Activated CD8-positive, alpha-beta T cell treated with anti-CD3 and anti-CD28 coated beads, Interleukin-2, amount 10 ng/mL, durations not matched to agents 7 days and 5 days (primary cell): Measurements from ENCODE around the gene RFLNA. TPM values are rescaled to one million over a fixed set of nuclear protein-coding genes. Genes with fewer than 3 reads are reported as not detected.

ENCODE experiments used
- ATAC-seq: fragments of 150-1000 bp; cut with Tn5 transposase; one replicate; pipeline ENCODE4 v1.10.0; 2021; ENCODE audit warnings: moderate library complexity
- CTCF ChIA-PET: fragments of 350-600 bp; sonication (Branson Sonifier 250); formaldehyde crosslinking; loops from one replicate; lab custom pipeline; 2021; ENCODE audit warnings: antibody characterized with exemption; lab: Charles Lee
- POLR2A ChIA-PET: fragments of 350-600 bp; sonication (Branson Sonifier 250); formaldehyde crosslinking; loops from one replicate; lab custom pipeline; 2021; ENCODE audit warnings: antibody characterized with exemption; lab: Charles Lee
- DNase-seq: peaks from one replicate; pipeline ENCODE4 v3.0.0-alpha.2; 2020
- H3K27ac Mint-ChIP-seq: one replicate; pipeline ENCODE4 v1.8.0; 2021; ENCODE audit warnings: mild to moderate bottlenecking, mixed read lengths
- H3K27me3 Mint-ChIP-seq: one replicate; pipeline ENCODE4 v1.8.0; 2021; ENCODE audit warnings: low read depth, mixed read lengths
- H3K36me3 Mint-ChIP-seq: one replicate; pipeline ENCODE4 v1.8.0; 2021; ENCODE audit warnings: low read depth, mixed read lengths
- H3K4me1 Mint-ChIP-seq: one replicate; pipeline ENCODE4 v1.8.0; 2021; ENCODE audit warnings: low read depth, mixed read lengths
- H3K4me3 Mint-ChIP-seq: one replicate; pipeline ENCODE4 v1.8.0; 2021; ENCODE audit warnings: mild to moderate bottlenecking, mixed read lengths
- H3K9me3 Mint-ChIP-seq: one replicate; pipeline ENCODE4 v1.8.0; 2022; ENCODE audit warnings: mixed read lengths; ENCODE audit not compliant: insufficient read depth
- total RNA-seq, 2 experiments: library from RNA; stranded (reverse); gene quantifications; one replicate each; pipeline ENCODE4 v1.2.3, GENCODE V29; 2021

RFLNA gene
- total RNA-seq, 2 experiments from 2014 or later = not detected

DNA sequence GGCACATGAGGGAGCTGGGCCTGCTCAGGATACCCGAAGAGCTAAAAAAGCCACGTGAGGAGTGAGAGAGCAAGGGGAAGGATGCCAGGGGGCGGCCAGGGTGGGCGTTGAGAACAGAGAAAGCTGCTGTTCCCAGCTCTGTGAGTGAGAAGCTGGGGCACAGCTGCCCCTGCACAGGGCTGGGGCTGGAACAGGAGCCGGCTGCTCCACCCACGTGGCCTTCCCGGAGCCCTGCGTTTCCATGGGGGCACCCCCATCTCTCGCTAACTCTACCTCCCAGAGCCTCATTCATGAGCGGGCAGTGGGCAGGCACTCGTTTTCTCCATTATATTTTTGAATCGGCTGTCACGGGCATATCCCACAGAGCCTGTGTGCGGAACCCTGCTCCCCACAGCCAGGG is 42.7 kb downstream of the RFLNA start:
- POLR2A ChIA-PET = no interaction called here
- H3K27ac Mint-ChIP-seq = no peak overlapping the region
- CTCF ChIA-PET = no interaction called here
- peaks cover 28% of the 10 kb centered on the region for H3K36me3 Mint-ChIP-seq
- no peaks in the 10 kb centered on the region for H3K9me3 Mint-ChIP-seq
- no peak for ATAC-seq
- H3K4me1 Mint-ChIP-seq = no peaks in the 10 kb centered on the region
- no peaks in the 10 kb centered on the region for H3K27me3 Mint-ChIP-seq
- H3K4me3 Mint-ChIP-seq = no peak overlapping the region
- no peak for DNase-seq

DNA sequence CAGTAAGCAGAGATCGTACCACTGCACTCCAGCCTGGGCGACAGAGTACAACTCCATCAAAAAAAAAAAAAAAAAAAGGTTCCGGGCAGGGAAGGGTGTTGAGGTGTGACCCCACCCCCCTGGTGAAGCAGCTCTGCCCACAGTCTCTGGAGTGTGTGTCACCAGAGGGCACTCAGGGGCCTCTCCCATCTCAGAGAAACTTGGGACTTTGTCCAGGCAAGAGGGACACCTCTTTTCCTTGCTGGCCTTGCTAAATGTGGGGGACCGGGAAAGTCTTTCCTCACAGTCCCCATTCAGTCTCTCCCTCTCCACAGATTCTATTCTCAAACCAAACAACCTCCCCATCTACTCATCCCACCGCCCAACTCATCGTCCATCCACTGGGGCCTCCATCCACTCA is 43.6 kb downstream of the RFLNA start:
- ChIA-PET POLR2A (no interaction called here), CTCF (no interaction called here)
- Mint-ChIP-seq H3K4me1 (no peaks in the 10 kb centered on the region), H3K27me3 (no peaks in the 10 kb centered on the region), H3K27ac (no peak overlapping the region), H3K36me3 (peaks cover 33% of the 10 kb centered on the region), H3K4me3 (no peak overlapping the region), H3K9me3 (no peaks in the 10 kb centered on the region)
- ATAC-seq (no peak), DNase-seq (no peak)

DNA sequence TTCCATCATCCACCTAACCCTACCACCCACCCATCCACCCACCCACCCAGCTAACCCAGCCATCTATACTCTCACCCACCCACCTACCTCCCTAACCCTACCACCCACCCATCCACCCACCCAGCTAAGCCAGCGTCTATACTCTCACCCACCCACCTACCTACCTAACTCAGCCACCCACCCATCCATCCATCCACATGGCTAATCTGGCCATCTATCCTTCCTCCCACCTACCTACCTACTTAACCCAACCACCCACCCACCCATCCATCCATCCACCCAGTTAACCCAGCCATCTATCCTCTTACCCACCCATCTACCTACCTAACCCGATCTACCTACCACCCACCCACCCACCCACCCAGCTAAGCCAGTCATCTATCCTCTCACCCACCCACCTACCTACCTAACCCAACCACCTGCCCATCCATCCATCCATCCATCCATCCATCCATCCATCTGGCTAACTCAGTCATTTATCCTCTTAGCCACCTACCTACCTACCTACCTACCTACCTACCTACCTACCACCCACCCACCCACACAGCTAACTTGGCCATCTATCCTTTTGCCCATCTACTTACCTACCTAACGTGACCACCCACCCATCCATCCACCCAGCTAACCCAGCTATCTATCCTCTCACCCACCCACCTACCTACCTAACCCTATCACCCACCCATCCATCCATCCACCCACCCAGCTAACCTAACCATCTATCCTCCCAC is 44.1 kb downstream of the RFLNA start:
- POLR2A ChIA-PET = no interaction called here
- no peak for DNase-seq
- Mint-ChIP-seq H3K36me3 (peaks cover 35% of the 10 kb centered on the region), H3K9me3 (no peaks in the 10 kb centered on the region), H3K4me1 (no peaks in the 10 kb centered on the region), H3K27me3 (no peaks in the 10 kb centered on the region), H3K27ac (no peak overlapping the region), H3K4me3 (no peak overlapping the region)
- ATAC-seq = no peak
- CTCF ChIA-PET = no interaction called here

- H3K27ac Mint-ChIP-seq = no peak overlapping the region
- H3K36me3 Mint-ChIP-seq = peaks cover 37% of the 10 kb centered on the region
- CTCF ChIA-PET = no interaction called here
- no peaks in the 10 kb centered on the region for H3K27me3 Mint-ChIP-seq
- H3K9me3 Mint-ChIP-seq = no peaks in the 10 kb centered on the region
- no peak overlapping the region for H3K4me3 Mint-ChIP-seq
- POLR2A ChIA-PET = no interaction called here
- H3K4me1 Mint-ChIP-seq = no peaks in the 10 kb centered on the region
- ATAC-seq = no peak
- DNase-seq = no peak
Measured at GRCh38 chr12:124340080-124340900, 45.4 kb downstream of the RFLNA start.

- Mint-ChIP-seq H3K36me3 (peaks cover 34% of the 10 kb centered on the region), H3K4me3 (no peak overlapping the region), H3K9me3 (no peaks in the 10 kb centered on the region), H3K27me3 (no peaks in the 10 kb centered on the region), H3K27ac (no peak overlapping the region), H3K4me1 (no peaks in the 10 kb centered on the region)
- DNase-seq (no peak), ATAC-seq (no peak)
- ChIA-PET POLR2A (interaction anchor here (0.6 kb wide), 1 partner anchor 218 kb away, joined by 3 read pairs; no protein-coding TSS in a partner anchor), CTCF (no interaction called here)
Measured at GRCh38 chr12:124341645-124342069, 46.8 kb downstream of the RFLNA start.

GRCh38 chr12:124344022-124344421 is 49.1 kb downstream of the RFLNA start:
- POLR2A ChIA-PET = interaction anchor here (0.5 kb wide), 1 partner anchor 421 kb away, joined by 3 read pairs; no protein-coding TSS in a partner anchor
- Mint-ChIP-seq H3K36me3 (peaks cover 32% of the 10 kb centered on the region), H3K4me1 (no peaks in the 10 kb centered on the region), H3K9me3 (no peaks in the 10 kb centered on the region), H3K4me3 (no peak overlapping the region), H3K27me3 (no peaks in the 10 kb centered on the region), H3K27ac (no peak overlapping the region)
- CTCF ChIA-PET = no interaction called here
- ATAC-seq (no peak), DNase-seq (no peak)

GRCh38 chr12:124344526-124344925 is 49.6 kb downstream of the RFLNA start:
- H3K4me1 Mint-ChIP-seq = no peaks in the 10 kb centered on the region
- ChIA-PET POLR2A (no interaction called here), CTCF (no interaction called here)
- H3K4me3 Mint-ChIP-seq = no peak overlapping the region
- ATAC-seq (no peak), DNase-seq (no peak)
- H3K36me3 Mint-ChIP-seq = peaks cover 32% of the 10 kb centered on the region
- H3K27me3 Mint-ChIP-seq = no peaks in the 10 kb centered on the region
- H3K9me3 Mint-ChIP-seq = no peaks in the 10 kb centered on the region
- H3K27ac Mint-ChIP-seq = no peak overlapping the region

DNA sequence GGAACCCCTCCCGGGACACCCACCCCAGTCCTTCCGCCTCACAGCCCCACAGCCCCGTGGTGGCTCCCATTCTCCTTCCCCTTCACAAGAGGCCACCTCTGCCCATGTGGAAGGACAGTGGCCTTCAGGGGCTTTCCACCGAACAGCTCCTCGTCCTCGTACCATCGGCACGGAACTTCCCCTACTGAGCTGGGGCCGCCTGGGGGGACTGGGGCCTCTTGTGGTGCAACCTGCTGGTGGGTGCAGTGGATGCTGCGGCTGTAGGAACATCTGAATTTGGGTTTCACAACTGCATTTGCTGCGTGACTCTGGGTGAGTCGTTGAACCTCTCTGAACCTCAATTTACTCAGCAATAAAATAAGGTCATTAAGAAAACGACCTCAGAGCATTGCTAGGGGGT is 50.9 kb downstream of the RFLNA start:
- ChIA-PET POLR2A (no interaction called here), CTCF (interaction anchor here (0.7 kb wide), 1 partner anchor 420 kb away, joined by 3 read pairs; no protein-coding TSS in a partner anchor)
- H3K9me3 Mint-ChIP-seq = no peaks in the 10 kb centered on the region
- ATAC-seq (no peak), DNase-seq (no peak)
- no peak overlapping the region for H3K4me3 Mint-ChIP-seq
- H3K4me1 Mint-ChIP-seq = no peaks in the 10 kb centered on the region
- H3K27me3 Mint-ChIP-seq = no peaks in the 10 kb centered on the region
- no peak overlapping the region for H3K27ac Mint-ChIP-seq
- H3K36me3 Mint-ChIP-seq = peaks cover 35% of the 10 kb centered on the region

DNA sequence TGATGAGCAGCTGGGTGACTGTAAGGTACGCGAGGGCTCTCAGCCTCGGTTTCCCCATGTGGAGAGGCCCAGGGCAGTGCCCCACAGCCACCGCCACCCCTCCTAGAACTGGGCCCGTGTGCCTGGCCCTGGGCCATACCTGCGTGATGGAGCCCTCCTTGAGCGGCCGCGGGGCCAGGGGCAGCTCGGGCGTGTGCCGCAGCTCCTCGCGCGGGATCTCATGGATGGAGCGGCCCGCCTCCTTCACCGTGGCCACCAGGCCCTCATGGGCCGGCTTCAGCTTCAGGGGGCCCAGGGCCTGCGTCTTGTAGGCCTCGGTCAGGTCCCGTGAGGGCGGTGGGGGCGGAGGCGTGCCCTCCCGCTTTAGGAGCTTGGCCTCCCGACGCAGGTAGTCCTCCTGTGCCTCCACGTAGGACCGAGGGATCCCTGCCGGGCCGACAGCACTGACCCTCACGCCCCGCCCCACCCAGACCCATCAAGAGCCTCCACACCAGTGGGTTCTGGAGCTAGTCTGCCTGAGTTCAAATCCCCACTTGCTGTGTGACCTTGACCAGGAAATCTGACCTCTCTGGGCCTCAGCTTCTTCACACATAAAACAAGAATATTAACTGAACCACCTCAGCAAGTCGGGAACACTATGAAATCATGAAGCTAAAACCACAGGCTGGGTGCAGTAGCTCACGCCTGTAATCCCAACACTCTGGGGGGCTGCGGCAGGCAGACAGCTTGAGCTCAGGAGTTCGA is 51.7 kb downstream of the RFLNA start:
- ChIA-PET CTCF (interaction anchor here (0.7 to 1.1 kb wide), 3 partner anchors 11 to 419 kb away, joined by 3 read pairs; no protein-coding TSS in a partner anchor), POLR2A (no interaction called here)
- no peak overlapping the region for H3K4me3 Mint-ChIP-seq
- H3K27me3 Mint-ChIP-seq = no peaks in the 10 kb centered on the region
- peaks cover 33% of the 10 kb centered on the region for H3K36me3 Mint-ChIP-seq
- no peak overlapping the region for H3K27ac Mint-ChIP-seq
- DNase-seq (no peak), ATAC-seq (no peak)
- no peaks in the 10 kb centered on the region for H3K4me1 Mint-ChIP-seq
- no peaks in the 10 kb centered on the region for H3K9me3 Mint-ChIP-seq

DNA sequence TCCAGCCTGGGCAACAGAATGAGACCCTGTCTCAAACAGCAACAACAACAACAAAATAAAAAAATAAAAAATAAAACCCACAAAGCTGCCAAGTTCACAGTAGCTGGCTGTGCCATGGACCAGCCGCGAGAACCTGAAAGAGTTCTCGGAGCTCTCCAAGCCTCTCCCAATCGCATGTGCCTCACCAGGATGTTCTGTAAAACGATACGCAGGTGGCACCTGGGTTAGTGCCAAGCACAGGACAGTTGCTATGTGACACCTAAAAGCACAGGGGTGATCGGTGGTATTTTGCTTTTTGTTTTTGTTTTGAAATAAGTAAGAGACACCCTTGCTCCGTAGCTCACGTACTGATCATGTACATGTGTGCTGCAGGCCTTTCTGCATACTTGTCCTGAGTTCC is 52.4 kb downstream of the RFLNA start:
- Mint-ChIP-seq H3K4me3 (no peak overlapping the region), H3K9me3 (no peaks in the 10 kb centered on the region), H3K27ac (no peak overlapping the region), H3K36me3 (peaks cover 29% of the 10 kb centered on the region), H3K27me3 (no peaks in the 10 kb centered on the region), H3K4me1 (no peaks in the 10 kb centered on the region)
- POLR2A ChIA-PET = no interaction called here
- DNase-seq (no peak), ATAC-seq (no peak)
- CTCF ChIA-PET = interaction anchor here (1.0 to 1.1 kb wide), 2 partner anchors 10 to 300 kb away, joined by 3 read pairs; no protein-coding TSS in a partner anchor

GRCh38 chr12:124347805-124348658 is 53.1 kb downstream of the RFLNA start:
- H3K36me3 Mint-ChIP-seq = peaks cover 27% of the 10 kb centered on the region
- ChIA-PET CTCF (interaction anchor here (1.1 kb wide), 1 partner anchor 418 kb away, joined by 5 read pairs; no protein-coding TSS in a partner anchor), POLR2A (no interaction called here)
- DNase-seq = peak; percentile 36
- no peaks in the 10 kb centered on the region for H3K4me1 Mint-ChIP-seq
- no peak for ATAC-seq
- no peaks in the 10 kb centered on the region for H3K27me3 Mint-ChIP-seq
- no peak overlapping the region for H3K4me3 Mint-ChIP-seq
- H3K9me3 Mint-ChIP-seq = no peaks in the 10 kb centered on the region
- no peak overlapping the region for H3K27ac Mint-ChIP-seq
